NOMO-1 treated with dmso at 0.1 percent for 144 hours (cell line): Measurements from ENCODE around the gene ZNF511.
"Not testable (repeated sequence)": the region's sequence is repeated elsewhere in the genome, so short reads cannot be mapped to it uniquely, and the experiment has no call there.

ENCODE experiments used
- DNase-seq: peaks from one replicate; lab custom pipeline; 2025; ENCODE audit not compliant: unreplicated experiment; lab: John Stamatoyannopoulos, UW

ZNF511 gene

GRCh38 chr10:133313192-133313591 lies 4.5 kb downstream of the ZNF511 start:
- no peak for DNase-seq

- DNase-seq, result no peak
Observed at GRCh38 chr10:133314911-133315310, 6.2 kb downstream of the ZNF511 start.

GRCh38 chr10:133315847-133316246 lies 7.1 kb downstream of the ZNF511 start:
- no peak for DNase-seq

DNA sequence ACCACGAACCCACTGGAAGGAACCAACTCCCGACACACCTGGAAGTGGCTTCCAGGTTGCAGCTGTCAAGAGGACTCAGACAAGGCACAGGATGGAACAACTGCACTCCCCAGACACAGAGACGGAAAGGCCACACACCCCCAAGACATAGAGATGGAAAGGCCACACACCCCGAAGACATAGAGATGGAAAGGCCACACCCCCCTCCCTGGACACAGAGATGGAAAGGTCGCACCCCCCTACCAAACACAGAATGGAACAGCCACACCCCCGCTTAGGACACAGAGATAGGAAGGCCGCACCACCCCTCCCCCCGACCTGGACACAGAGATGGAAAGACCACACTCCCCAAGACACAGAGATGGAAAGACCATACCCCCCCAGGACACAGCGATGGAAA lies 7.6 kb downstream of the ZNF511 start:
- DNase-seq, result no peak

- no peak for DNase-seq
Observed at GRCh38 chr10:133316732-133317131, 8.0 kb downstream of the ZNF511 start.

DNA sequence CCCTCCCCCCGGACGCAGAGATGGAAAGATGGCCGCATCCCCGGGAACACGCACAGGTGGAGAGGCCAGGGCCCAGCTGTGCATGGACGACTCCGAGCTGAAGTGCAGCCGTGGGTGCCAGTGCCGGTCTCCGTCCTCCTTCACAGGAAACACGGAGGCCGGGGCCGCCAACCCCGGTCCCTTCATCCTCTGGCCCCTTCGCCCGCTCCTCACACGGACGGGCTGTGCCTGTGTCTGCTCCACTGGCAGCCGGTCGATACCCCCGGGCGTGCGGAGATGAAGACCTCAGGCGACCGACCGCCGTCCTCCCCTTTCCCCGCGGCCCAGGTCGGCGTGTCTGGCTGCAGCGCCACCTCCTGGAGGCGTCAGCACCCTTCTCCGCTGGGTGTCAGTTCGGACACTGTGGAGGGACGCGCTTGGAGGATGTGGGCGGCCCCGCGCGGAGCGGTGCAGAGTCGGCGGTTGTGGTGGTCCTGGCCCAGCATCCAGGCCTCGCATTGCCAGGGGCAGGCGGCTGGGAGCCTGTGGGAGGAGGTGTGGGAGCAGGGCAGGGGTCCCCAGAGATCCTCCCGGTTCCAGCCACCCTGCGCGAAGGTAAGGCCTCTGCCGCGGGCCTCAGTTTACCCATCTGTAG lies 9.9 kb downstream of the ZNF511 start:
- DNase-seq, result peak; percentile 14

DNA sequence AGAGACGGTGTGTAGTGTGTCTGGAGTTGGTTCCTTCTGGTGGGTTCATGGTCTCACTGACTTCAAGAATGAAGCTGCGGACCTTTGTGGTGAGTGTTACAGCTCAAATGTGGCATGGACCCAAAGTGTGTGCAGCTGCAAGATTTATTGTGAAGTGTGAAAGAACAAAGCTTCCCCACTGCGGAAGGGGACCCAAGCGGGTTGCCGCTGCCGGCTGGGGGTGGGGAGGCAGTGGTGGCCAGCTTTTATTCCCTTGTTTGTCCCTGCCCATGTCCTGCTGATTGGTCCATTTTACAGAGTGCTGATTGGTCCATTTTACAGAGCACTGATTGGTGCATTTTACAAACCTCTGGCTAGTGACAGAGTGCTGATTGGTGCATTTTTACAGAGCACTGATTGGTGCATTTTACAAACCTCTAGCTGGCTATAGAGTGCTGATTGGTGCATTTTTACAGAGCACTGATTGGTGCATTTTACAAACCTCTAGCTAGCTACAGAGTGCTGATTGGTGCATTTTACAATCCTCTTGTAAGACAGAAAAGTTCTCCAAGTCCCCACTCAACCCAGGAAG lies 12.2 kb downstream of the ZNF511 start:
- DNase-seq, result not testable (repeated sequence)

DNA sequence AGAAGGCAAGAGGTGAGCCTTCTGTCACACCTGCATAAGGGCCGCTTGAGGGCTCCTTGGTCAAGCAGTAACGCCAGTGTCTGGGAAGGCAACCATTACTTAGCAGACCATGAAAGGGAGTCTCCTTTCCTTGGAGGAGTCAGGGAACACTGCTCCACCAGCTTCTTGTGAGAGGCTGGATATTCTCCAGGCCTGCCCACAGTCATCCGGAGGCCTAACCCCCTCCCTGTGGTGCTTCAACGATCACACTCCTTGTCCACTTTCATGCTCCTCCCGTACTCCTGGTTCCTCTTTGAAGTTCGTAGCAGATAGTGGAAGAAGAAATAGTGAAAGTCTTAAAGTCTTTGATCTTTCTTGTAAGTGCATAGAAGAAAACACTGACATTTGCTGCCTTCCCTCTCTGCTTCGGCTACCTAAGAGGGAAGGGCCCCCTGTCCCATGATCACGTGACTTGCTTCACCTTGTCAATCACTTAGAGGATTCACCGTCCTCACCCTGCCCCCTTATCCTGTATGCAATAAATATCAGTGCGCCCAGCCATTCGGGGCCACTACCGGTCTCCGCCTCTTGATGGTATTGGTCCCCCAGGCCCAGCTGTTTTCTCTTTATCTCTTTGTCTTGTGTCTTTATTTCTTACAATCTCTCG lies 13.5 kb downstream of the ZNF511 start:
- not testable (repeated sequence) for DNase-seq

GRCh38 chr10:133324198-133324792 lies 15.6 kb downstream of the ZNF511 start:
- DNase-seq, result no peak

GRCh38 chr10:133324857-133325260 lies 16.1 kb downstream of the ZNF511 start:
- DNase-seq, result no peak

DNA sequence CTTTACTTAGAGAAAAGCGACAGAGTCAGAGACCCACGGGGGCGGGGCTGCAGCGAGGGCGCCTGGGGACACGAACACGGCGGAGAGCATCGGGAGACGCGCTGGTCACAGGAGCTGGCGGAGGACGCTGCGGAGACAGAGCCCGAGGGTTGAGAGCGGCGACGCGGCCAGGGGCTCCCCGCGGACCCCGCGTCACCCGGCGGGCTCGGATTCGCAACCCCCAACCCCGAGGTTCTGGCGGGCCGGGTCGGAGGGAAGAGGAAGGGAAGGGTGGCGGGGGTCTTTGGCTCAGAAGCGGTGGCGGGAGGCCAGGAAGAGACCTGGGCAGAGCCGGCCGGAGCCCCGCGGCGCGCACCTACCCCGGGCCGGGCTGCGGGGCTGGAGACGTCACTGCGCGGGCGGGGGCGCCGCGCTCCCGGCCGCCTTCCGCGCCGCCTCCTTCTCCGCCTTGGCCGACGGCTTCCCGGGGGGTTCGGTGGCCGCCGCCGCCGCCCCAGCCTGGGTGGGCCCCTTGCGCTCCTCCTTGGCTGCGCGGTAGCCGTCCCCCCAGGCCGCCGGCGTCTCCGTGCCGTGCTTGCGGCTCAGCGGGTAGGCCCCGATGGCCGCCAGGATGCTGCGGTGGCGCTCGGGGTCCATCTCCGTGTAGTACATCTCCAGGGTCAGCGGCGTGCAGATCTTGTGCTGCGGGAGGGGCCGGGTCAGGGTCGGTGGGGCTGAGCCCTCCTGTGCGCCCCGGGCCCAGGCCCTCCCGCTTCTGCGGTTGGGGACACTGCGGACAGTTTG lies 16.9 kb downstream of the ZNF511 start:
- no peak for DNase-seq

- DNase-seq, result no peak
Observed at GRCh38 chr10:133326223-133326551, 17.5 kb downstream of the ZNF511 start.

DNA sequence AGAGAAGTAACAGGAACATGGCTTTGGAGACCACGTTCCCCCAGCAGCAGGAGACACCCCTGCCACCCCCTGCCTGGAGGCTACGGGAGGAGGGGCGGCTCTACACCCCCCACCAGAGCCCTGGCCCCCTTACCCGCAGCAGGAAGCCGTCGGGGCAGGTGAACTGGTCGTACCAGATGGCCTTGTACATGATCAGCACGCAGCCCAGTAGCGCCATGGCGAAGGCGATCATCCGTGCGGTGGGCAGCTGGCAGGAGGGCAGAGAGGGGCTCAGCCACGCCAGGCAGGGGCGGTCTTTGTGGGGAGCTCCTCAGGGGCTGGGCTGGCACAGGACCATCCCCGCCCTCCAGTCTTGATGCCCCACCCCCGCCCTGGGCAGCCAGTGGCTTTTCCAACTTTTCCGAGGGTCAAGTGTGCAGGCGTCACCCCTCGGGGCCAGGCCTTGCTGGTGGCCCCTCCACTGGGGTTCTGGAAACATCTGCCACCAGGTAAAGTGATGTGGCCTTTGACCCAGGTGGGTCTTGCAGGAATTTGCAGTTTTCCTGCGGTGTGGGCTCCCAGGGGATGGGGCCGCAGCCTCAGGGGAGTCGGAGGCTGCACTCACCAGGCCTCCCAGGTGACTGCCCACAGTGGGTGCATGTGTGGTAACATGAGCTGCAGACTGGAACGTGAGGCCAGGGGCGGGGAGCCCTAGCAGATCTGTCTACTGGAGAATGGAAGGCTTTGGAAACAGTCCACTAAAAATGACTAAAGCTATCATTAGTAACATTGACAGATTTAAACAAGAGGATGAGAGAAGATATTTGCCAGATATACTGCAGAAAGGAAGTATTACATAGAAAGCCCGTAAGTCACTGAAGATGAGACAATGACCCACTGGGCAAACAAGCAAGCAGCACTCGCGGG lies 18.3 kb downstream of the ZNF511 start:
- DNase-seq, result no peak

DNA sequence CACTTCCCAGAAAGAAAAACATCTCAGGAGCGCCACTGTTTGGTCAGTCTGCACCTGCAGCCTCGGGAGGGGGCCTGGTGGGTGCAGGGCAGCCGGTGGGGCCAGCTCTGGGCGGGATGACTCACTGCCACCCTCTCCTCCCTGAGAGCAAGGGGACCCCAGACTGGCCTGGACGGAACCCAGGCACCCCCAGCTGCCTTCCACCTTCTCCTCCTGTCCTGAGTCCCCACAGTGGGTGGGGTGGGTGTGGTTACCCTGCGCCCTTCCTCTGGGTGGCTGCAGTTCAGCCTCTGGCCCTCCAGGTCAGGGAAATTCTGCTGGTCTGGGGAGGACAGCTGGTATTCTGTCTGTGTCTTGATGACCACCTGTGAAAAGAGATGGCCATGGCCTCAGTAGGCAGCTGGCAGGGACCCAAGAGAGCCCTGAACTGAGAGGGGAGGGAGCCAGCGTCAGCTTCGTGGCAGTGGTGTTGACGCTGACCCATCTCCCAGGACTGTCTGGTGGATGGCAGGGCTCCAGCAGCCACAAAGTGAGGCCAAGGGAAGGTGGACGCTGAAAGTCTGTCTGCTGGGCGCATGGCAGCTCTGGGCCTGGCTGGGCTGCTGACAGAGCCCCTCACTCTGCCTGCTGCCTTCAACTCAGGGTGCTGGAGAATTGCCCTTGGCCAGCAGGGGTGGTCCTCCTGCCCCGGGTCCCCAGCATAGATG lies 19.1 kb downstream of the ZNF511 start:
- no peak for DNase-seq

DNA sequence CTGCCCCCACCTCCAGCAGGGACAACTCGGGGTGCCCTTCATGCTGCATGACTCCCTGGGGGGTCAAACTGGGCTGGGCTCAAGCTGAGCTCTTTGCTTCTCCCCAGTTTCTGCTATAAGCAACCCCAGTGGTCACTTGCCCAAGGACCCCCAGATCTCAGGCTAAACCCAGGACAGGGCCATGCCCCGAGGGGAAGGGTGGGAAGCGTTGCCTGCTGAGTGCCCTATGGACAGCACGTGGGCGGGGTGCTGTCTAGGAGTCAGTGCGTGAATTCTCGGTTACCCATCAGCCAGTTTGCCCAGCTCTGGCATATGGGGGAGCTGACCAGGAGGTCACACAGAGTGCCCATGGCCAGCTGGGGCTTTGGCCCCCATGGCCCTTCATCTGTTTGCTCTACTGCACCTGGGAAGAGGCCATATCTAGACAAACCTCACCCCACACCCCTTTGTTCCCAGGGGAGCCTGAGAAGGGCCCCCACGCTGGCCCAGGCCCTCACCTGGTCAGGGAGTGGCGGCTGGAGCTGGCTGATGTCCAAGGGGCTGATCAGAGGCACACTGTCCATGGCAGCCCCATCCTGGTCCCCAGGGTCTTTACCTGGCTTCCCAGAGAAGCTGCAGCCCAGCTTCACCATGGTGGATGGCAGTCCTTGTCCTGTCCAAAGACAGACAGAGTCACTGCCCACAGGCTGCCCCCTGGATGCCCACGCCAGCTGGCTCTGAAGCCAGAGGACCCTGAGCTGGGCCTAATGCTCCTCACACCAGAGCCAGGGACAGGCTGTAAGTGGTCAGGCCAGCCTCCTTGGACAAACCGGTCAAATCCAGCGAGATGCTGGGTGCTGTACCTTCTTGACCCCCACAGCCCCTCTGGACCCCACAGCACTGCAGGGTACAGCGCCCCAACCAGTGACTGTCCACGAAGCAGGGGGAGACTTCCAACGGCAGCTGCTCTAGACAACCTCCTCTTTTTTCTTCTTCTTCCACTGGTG lies 19.9 kb downstream of the ZNF511 start:
- DNase-seq, result no peak

DNA sequence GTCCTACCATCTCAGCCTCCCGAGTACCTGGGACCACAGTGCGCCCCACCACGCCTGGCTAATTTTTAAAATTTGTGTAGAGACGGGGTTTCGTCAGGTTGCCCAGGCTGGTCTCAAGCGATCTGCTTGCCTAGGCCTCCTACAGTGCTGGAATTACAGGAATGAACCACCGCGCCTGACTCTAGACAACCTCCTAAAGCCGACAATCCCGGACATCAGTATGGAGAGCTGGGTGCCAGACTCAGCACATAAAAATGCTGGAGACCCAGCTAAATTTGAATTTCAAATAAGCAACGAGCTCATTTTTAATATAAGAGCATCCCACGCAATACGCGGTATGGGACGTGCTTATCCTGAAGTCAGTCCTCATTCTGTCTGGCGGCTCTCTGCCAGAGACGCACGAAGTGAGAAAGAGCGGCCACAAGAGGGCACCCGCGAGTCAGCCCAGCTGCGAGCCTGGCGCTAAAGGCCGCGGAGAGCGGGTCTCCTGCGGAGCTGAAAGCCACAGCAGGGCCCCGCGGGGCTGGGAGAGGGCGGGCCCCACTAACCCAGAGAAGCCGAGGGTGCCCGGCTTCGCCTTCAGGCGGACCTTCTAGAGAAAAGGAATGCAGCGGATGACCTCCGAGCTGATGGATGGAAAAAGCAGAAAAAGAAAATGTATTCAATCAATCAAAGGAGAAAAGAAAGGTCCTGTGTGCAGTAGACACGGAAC lies 20.9 kb downstream of the ZNF511 start:
- DNase-seq, result peak; percentile 60

DNA sequence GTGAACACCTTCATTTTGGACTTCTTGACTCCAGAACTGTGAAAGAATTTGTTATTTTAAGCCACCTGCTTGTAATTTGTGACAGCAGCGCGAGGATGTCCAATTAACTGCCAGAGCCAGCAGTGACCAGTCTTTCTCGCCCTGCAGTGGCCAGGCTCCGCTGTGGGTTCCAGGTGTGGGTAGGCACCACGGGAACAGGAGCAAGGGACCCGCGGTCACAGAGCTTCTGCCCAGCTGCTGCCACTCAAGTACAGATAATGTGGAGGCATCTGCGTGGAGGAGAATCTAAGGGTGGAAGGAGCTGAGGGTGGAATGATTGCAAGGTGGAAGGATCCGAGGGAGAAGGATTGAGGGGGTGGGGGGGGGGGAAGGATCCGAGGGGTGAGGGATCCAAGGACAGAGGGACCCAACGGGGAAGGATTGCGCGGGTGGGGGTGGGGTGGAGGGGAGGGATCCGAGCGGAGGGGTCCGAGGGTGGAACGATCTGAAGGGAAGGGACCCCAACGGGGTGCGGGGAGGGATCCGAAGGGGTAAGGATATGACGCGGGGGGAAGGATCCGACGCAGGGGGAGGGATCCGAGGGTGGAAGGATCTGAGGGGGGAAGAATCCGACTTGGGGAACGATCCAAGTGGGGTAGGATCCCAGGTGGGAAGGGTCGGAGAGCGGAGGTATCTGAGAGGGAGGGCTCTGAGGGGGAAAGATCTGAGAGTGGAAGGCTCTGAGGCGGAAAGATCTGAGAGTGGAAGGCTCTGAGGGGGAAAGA lies 24.4 kb downstream of the ZNF511 start:
- no peak for DNase-seq
